LNCaP clone FGC (cell line): Measurements from ENCODE around the gene FRAS1.
"Not testable (repeated sequence)": the region's sequence is repeated elsewhere in the genome, so short reads cannot be mapped to it uniquely, and the experiment has no call there.

Experiments used
- DNase-seq: peaks from one replicate; pipeline ENCODE4 v3.0.0-alpha.2; 2011; ENCODE audit warnings: low read depth
- H3K4me3 ChIP-seq: 2 replicates; pipeline ENCODE4 v1.5.1; 2011; ENCODE audit warnings: mild to moderate bottlenecking, low read depth, low read length, control low read depth
- TF ChIP-seq, protein P1 (sequence below): IDR thresholded peaks from 2 replicates; pipeline ENCODE4 v1.5.1; 2012; ENCODE audit warnings: mild to moderate bottlenecking; ENCODE audit not compliant: control insufficient read depth, insufficient read depth; ENCODE audit errors: extremely low read depth

Gene FRAS1

DNA sequence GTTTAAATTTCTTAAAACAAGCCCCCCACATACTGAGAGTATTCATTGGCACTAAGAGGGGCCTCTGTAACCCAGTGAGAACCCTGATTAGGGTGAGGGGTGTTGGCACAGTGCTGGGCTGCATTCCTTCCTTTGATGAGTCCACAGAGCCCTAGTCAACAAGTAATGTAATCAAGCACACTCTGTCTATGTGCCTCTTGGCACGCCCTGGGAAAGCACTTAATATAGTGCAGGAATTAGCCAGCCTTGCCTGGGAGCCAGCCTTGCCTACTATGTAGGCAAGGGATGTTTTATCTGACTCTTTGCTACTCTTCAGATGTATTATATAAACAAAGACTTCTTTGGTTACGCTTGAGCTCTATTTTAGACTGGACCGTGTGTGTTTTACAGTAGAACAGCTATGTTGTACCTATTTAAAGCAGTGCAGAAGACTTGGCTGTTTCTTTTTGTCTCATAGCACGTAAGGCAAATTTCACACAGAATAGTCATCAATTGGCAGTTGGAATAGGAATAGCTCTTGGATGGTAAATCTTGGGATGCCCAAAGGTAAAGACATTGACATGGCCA lies 64.3 kb downstream of the FRAS1 start:
- DNase-seq: no peak
- no peak overlapping the region for H3K4me3 ChIP-seq
- TF ChIP-seq, protein P1, sequence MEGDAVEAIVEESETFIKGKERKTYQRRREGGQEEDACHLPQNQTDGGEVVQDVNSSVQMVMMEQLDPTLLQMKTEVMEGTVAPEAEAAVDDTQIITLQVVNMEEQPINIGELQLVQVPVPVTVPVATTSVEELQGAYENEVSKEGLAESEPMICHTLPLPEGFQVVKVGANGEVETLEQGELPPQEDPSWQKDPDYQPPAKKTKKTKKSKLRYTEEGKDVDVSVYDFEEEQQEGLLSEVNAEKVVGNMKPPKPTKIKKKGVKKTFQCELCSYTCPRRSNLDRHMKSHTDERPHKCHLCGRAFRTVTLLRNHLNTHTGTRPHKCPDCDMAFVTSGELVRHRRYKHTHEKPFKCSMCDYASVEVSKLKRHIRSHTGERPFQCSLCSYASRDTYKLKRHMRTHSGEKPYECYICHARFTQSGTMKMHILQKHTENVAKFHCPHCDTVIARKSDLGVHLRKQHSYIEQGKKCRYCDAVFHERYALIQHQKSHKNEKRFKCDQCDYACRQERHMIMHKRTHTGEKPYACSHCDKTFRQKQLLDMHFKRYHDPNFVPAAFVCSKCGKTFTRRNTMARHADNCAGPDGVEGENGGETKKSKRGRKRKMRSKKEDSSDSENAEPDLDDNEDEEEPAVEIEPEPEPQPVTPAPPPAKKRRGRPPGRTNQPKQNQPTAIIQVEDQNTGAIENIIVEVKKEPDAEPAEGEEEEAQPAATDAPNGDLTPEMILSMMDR: no peak

DNA sequence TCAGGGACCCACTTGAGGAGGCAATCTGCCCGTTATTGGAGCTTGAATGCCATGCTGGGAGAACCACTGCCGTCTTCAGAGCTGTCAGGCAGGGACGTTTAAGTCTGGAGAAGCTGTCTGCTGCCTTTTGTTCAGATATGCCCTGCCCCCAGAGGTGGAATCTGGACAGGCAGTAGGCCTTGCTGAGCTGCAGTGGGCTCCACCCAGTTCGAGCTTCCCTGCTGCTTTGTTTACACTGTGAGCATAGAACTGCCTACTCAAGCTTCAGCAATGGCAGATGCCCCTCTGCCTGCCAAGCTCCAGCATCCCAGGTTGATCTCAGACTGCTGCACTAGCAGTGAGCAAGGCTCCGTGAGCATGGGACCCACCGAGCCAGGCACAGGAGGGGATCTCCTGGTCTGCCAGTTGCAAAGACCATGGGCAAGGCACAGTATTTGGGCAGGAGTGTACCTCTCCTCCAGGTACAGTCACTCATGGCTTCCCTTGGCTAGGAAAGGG lies 68.8 kb downstream of the FRAS1 start:
- H3K4me3 ChIP-seq, DNase-seq: not testable (repeated sequence)

DNA sequence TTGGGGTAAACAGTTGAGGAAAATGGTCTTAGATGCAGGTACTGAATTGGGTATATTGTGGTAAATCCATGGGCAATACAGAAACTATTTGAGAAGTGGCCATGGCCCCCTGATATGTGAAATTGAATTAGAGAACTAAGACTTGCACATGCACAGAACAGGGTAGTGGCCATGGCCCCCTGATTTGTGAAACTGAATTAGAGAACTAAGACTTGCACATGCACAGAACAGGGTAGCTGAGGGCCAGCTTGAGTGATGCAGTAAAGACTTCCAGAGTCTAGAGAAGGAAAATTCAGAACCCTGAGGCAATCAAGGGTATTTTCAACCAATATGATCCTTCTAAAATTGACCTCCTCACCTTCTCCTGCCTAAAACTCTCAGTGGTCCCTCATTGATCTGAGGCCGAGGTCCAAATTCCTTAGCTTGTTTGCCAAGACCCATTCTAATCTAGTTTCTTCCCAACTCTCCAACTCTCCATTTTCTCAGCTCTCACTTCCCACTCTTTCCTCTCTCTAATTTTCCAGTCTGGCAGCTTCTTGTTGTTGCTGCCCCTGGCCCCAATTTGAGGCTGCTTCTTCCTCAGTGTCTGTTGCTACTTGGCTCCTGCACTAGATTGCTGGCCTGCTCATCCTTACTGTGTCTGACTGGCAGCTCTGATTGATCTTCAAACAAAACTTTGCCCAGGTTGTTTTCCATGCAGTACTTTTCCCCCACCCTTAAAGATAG lies 72.4 kb downstream of the FRAS1 start:
- DNase-seq: no peak
- TF ChIP-seq, protein P1: no peak
- no peak overlapping the region for H3K4me3 ChIP-seq

DNA sequence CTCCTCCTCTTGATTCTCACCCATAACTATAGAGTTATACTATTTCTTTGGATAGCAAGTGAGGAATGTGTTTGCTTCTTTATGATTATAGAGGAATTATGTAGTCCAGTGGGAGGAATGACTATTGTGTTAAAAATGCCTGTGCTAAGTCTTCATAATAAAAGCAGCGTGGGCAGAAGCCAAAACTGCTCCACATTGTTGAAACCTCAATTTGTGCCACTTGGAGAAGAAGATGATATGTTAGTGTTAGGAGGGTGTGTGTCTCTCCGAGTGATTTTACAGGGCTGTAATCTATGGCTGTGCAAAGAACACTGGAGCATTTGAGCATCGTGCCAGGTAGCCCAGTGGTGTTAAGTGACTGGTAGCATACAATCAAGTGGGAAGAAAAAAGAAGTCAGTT lies 74.3 kb downstream of the FRAS1 start:
- TF ChIP-seq, protein P1: no peak
- peak; percentile 38 for DNase-seq
- H3K4me3 ChIP-seq: no peak overlapping the region

DNA sequence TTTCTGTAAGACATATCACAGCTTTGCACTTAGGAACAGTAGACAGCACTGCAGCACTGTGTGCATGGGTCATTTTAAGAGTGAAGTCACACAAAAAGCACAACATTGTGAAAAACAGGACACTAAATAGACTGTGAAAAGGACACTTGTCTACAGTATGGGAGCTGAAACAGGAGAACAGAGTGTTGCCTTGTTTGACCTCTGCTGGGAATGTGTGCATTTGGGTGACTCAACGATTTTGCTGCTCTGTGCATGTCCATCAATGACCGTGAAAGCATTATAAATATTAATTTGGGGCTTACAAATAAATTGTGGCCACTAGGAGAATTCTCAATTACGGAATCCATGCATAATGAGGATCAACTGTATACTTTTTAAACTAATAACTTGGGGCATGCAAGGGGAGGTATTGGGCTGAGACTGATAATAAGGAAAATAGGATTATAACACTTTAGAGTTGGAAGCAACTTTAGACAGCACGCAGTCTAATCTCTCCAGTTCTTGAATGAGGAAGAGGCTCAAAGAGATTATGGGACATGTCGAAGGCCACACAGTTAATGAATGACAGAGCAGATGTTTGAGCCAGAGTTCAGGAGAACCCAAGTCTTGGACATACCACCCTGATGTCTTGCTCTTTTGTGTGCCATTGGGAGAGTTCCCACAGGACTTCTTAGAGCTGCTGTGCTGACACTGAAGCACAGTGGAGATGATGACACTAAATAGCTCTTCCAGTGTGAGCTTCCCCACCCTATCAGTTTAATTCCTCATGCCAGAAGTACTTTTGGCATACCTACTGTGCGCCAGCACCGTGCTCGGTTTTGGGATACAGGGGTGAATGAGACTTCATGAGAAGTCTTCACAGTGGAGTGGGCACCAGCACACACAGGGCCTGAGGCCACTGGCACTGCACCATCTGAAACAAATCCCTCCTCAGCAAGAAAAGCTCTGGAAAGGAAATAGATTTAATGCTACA lies 79.3 kb downstream of the FRAS1 start:
- no peak for DNase-seq
- no peak overlapping the region for H3K4me3 ChIP-seq
- TF ChIP-seq, protein P1: no peak

DNA sequence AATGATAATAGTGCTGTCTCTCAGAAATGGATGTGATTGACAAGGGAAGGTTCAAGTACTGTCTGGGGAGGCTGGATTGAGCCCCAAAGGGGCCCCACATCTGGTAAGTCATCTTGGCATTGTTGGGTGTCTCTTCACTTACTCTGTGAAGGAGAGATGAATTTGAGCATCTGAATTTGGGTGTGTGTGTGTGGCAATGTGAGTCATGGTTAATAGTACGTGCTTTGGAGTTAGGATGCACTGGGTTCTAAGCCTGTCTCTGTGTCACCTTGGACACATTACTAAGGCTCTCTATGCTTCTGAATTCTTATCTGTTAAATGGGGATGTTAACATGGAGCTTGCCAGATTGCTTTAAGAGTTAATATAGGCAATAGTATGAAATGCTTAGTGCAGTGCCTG lies 80.4 kb downstream of the FRAS1 start:
- DNase-seq: no peak

DNA sequence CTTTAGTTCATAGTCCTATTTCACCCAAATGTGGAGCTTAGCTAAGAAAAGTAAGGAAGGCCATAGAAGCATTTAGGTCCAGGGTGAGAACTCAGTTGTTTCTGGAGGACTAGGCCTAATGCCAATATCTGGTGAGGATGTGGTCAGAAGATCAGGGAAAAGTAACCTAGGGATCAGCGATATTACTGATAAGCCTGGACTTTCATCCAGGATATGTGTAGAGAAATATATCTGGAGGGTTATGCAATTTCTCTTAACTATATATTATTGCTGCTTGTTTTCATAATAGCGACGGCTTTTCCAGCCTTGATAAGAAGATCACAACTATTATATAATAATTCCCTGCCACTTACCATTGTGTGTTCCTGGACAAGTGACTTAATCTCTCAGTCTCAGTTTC lies 81.1 kb downstream of the FRAS1 start:
- no peak overlapping the region for H3K4me3 ChIP-seq
- DNase-seq: no peak
- TF ChIP-seq, protein P1: no peak

More for the DNA sequence above, 80.4 kb downstream of the FRAS1 start:
- TF ChIP-seq, protein P1: no peak
- no peak overlapping the region for H3K4me3 ChIP-seq
